Upper lobe of left lung (tissue), 6 donors: Measurements from ENCODE around the gene POLR2M. TPM values are rescaled to one million over a fixed set of nuclear protein-coding genes. Genes with fewer than 3 reads are reported as not detected.

Source experiments
- ATAC-seq, 2 donors: fragments of 200-7000 bp; cut with Tn5 transposase; one replicate each; pipeline ENCODE4 v1.9.1; 2022; ENCODE audit warnings: mild to moderate bottlenecking in 2 of 2, moderate library complexity in 2 of 2; ENCODE audit not compliant: low FRiP score in 2 of 2
- DNase-seq, 2 donors: peaks; one replicate each; pipeline ENCODE4 v3.0.0-alpha.2; 2019 to 2020
- H3K27ac ChIP-seq, 4 donors: fragments of 200-600 bp; sonication (generic); one replicate each; pipeline ENCODE4 v1.5.1; 2016 to 2019
- H3K27me3 ChIP-seq, 4 donors: fragments of 200-600 bp; sonication (generic); one replicate each; pipeline ENCODE4 v1.5.1; 2017 to 2019
- H3K36me3 ChIP-seq, 4 donors: fragments of 200-600 bp; sonication (generic); one replicate each; pipeline ENCODE4 v1.5.1; 2016 to 2019
- H3K4me1 ChIP-seq, 4 donors: fragments of 200-600 bp; sonication (generic); one replicate each; pipeline ENCODE4 v1.5.1; 2018 to 2019
- H3K4me3 ChIP-seq, 4 donors: fragments of 200-600 bp; sonication (generic); one replicate each; pipeline ENCODE4 v1.5.1; 2017 to 2019; ENCODE audit warnings: mild to moderate bottlenecking in 2 of 4, moderate library complexity in 1 of 4
- H3K9me3 ChIP-seq, 4 donors: fragments of 200-600 bp; sonication (generic); one replicate each; pipeline ENCODE4 v1.5.1; 2018 to 2019
- CTCF ChIP-seq, 6 experiments: fragments of 450-650 bp in 4 of 6; fragments of 200-600 bp in 2 of 6; sonication (generic) in 2 of 6; IDR thresholded peaks; one replicate each; pipeline ENCODE4 v1.5.1; 2016 to 2019; ENCODE audit warnings: antibody characterized with exemption in 6 of 6
- EP300 ChIP-seq, 4 donors: sonication (generic); formaldehyde crosslinking; IDR thresholded peaks; one replicate each; pipeline ENCODE4 v1.5.1; 2017; ENCODE audit warnings: antibody characterized with exemption in 4 of 4, control low read depth in 2 of 4
- POLR2A ChIP-seq, 4 donors: fragments of 450-650 bp; IDR thresholded peaks; one replicate each; pipeline ENCODE4 v1.5.1; 2016 to 2017; ENCODE audit warnings: antibody characterized with exemption in 4 of 4, mild to moderate bottlenecking in 2 of 4
- POLR2AphosphoS5 ChIP-seq, 2 donors: sonication (generic); formaldehyde crosslinking; IDR thresholded peaks; one replicate each; pipeline ENCODE4 v1.5.1; 2017; ENCODE audit warnings: antibody characterized with exemption in 2 of 2
- WGBS, 2 donors: methylation state at CpG; one replicate each; pipeline ENCODE4 v1.1.5; 2017 to 2018; 5-methylcytosine and 5-hydroxymethylcytosine counted together
- total RNA-seq, 6 donors: library from RNA; depleted of rRNA in 4 of 6; stranded (reverse); fragments of >200 nt in 4 of 6; gene quantifications; one replicate each; pipeline versions ENCODE4 v1.1.0 to v1.2.1, GENCODE V29; 2016 to 2021
- donor health status: DM: no; HTN: no; CAD: no; lungs with moderate emphysema.
- donor health status: DM: no; HTN: yes; CAD: no; lungs with severe emphysema.

The POLR2M gene
- total RNA-seq, 6 donors from 2014 or later, result 40.2 to 553 (median 73.4) TPM

- DNase-seq, result no peak
- Histone ChIP-seq H3K27me3 (no peaks in the 10 kb centered on the region), H3K4me1 (peaks cover 0 to 4% (median 0%) of the 10 kb centered on the region in 4 donors), H3K36me3 (no peaks in the 10 kb centered on the region), H3K9me3 (no peaks in the 10 kb centered on the region), H3K27ac (no peak overlapping the region), H3K4me3 (no peak overlapping the region)
- no peak for ATAC-seq
- TF ChIP-seq POLR2AphosphoS5 (IDR thresholded peaks at IDR 0.05) (no peak), CTCF (IDR thresholded peaks at IDR 0.05) (no peak), EP300 (IDR thresholded peaks at IDR 0.05) (no peak), POLR2A (IDR thresholded peaks at IDR 0.05) (no peak)
- 90 to 93% methylated on average over 4 of the region's 4 CpGs for WGBS, 2 donors
These were observed 8.9 kb upstream of the POLR2M start for GRCh38 chr15:57697588-57697987.

- no peak overlapping the region for H3K27ac ChIP-seq
These were observed 8.3 kb upstream of the POLR2M start for GRCh38 chr15:57698243-57698642.

GRCh38 chr15:57698991-57699390 is 7.5 kb upstream of the POLR2M start:
- H3K9me3 ChIP-seq, result no peaks in the 10 kb centered on the region
- no peaks in the 10 kb centered on the region for H3K4me1 ChIP-seq
- DNase-seq (no peak), ATAC-seq (no peak)
- H3K27me3 ChIP-seq, result no peaks in the 10 kb centered on the region
- WGBS, 2 donors, result 70 to 72% methylated on average over 4 of the region's 4 CpGs
- no peaks in the 10 kb centered on the region for H3K36me3 ChIP-seq
- H3K4me3 ChIP-seq, result no peak overlapping the region
- TF ChIP-seq POLR2AphosphoS5 (IDR thresholded peaks at IDR 0.05) (no peak), EP300 (IDR thresholded peaks at IDR 0.05) (no peak), POLR2A (IDR thresholded peaks at IDR 0.05) (no peak), CTCF (IDR thresholded peaks at IDR 0.05) (no peak)
- no peak overlapping the region for H3K27ac ChIP-seq

More at GRCh38 chr15:57698243-57698642, 8.3 kb upstream of the POLR2M start:
- DNase-seq, result no peak
- H3K27me3 ChIP-seq, result no peaks in the 10 kb centered on the region
- no peaks in the 10 kb centered on the region for H3K36me3 ChIP-seq
- TF ChIP-seq POLR2AphosphoS5 (IDR thresholded peaks at IDR 0.05), result no peak
- TF ChIP-seq CTCF (IDR thresholded peaks at IDR 0.05), result no peak
- no peak for TF ChIP-seq EP300 (IDR thresholded peaks at IDR 0.05)
- no peak for TF ChIP-seq POLR2A (IDR thresholded peaks at IDR 0.05)
- no peaks in the 10 kb centered on the region for H3K4me1 ChIP-seq
- no peak overlapping the region for H3K4me3 ChIP-seq
- no peaks in the 10 kb centered on the region for H3K9me3 ChIP-seq
- ATAC-seq, result no peak

GRCh38 chr15:57703387-57703786 is 3.1 kb upstream of the POLR2M start:
- TF ChIP-seq POLR2AphosphoS5 (IDR thresholded peaks at IDR 0.05), result no peak
- Histone ChIP-seq H3K9me3 (no peaks in the 10 kb centered on the region), H3K27me3 (no peaks in the 10 kb centered on the region), H3K27ac (no peak overlapping the region), H3K4me3 (no peak overlapping the region), H3K4me1 (peaks cover 11 to 21% (median 13%) of the 10 kb centered on the region in 4 donors), H3K36me3 (no peaks in the 10 kb centered on the region)
- no peak for DNase-seq
- no peak for ATAC-seq
- WGBS, 2 donors, result 23 to 29% methylated on average over 2 of the region's 2 CpGs

- Histone ChIP-seq H3K36me3 (peaks cover 0 to 8% (median 3%) of the 10 kb centered on the region in 4 donors), H3K4me1 (peaks cover 16 to 32% (median 20%) of the 10 kb centered on the region in 4 donors), H3K27ac (no peak overlapping the region), H3K27me3 (no peaks in the 10 kb centered on the region), H3K9me3 (no peaks in the 10 kb centered on the region), H3K4me3 (no peak overlapping the region)
- 86 to 87% methylated on average over 3 of the region's 3 CpGs for WGBS, 2 donors
- ATAC-seq (no peak), DNase-seq (no peak)
- TF ChIP-seq POLR2AphosphoS5 (IDR thresholded peaks at IDR 0.05) (no peak), EP300 (IDR thresholded peaks at IDR 0.05) (no peak), POLR2A (IDR thresholded peaks at IDR 0.05) (no peak), CTCF (IDR thresholded peaks at IDR 0.05) (no peak)
These were observed 2.1 kb upstream of the POLR2M start for GRCh38 chr15:57704441-57704840.
